ENCODE results near the gene PYCR2.

- TF ChIP-seq CTCF (IDR thresholded peaks at IDR 0.05): no peak
- no peak for TF ChIP-seq POLR2A (IDR thresholded peaks at IDR 0.05)
Observed at GRCh38 chr1:225918280-225918679, 5.8 kb downstream of the PYCR2 start.

All from heart left ventricle (tissue), 13 donors.